ENCODE measurements around the gene UBE2S. TPM values are rescaled to one million over a fixed set of nuclear protein-coding genes. Genes with fewer than 3 reads are reported as not detected.
A peak's percentile ranks its signal among the peaks of the same experiment; 100 is the strongest.

The UBE2S gene
- total RNA-seq, 4 donors from 2014 or later = 8.0 to 16.2 (median 9.9) TPM

GRCh38 chr19:55386493-55386971, 21.1 kb downstream of the UBE2S start:
- Histone ChIP-seq H3K27ac (peak overlapping the region; percentile 79 to 97 (median 92)), H3K27me3 (no peaks in the 10 kb centered on the region), H3K9me3 (no peaks in the 10 kb centered on the region), H3K4me1 (peaks cover 0 to 68% (median 37%) of the 10 kb centered on the region in 4 donors), H3K36me3 (peaks cover 0 to 47% (median 12%) of the 10 kb centered on the region in 3 donors), H3K4me3 (peak overlapping the region; percentile 69 to 95 (median 92))
- 3 to 4% methylated on average over 18 to 32 of the region's 33 CpGs for WGBS, 2 donors
- TF ChIP-seq EP300 (IDR thresholded peaks at IDR 0.05) (no peak), CTCF (IDR thresholded peaks at IDR 0.05) (no peak), POLR2A (IDR thresholded peaks at IDR 0.05) (no peak)
- DNase-seq (ENCODE audit: low spot score in 2 of 2) = no peak

- peak; percentile 96 to 99 for DNase-seq (ENCODE audit: low spot score in 2 of 2)
- no peaks in the 10 kb centered on the region for H3K9me3 ChIP-seq
- H3K4me1 ChIP-seq = peaks cover 0 to 62% (median 37%) of the 10 kb centered on the region in 4 donors
- WGBS, 2 donors = 0 to 1% methylated on average over 43 to 59 of the region's 68 CpGs
- TF ChIP-seq EP300 (IDR thresholded peaks at IDR 0.05) = peak; percentile 88 to 100
- peak in 2 of 5 experiments; percentile 10 to 26 for TF ChIP-seq CTCF (IDR thresholded peaks at IDR 0.05)
- peak; percentile 96 for TF ChIP-seq POLR2A (IDR thresholded peaks at IDR 0.05)
- peak within 1 kb of the TSS; percentile 79 to 97 (median 92) for H3K27ac ChIP-seq
- peaks cover 0 to 41% (median 12%) of the 10 kb centered on the region in 3 donors for H3K36me3 ChIP-seq
- no peaks in the 10 kb centered on the region for H3K27me3 ChIP-seq
- peak within 1 kb of the TSS; percentile 69 to 95 (median 92) for H3K4me3 ChIP-seq
These were observed 21.7 kb downstream of the UBE2S start, which contains the start of gene RPL28 for GRCh38 chr19:55385724-55386492. RPL28 (plus strand) TSS chr19:55385932; CDS start chr19:55386358, 426 bp downstream.

GRCh38 chr19:55384920-55385723, 22.5 kb downstream of the UBE2S start:
- no peaks in the 10 kb centered on the region for H3K27me3 ChIP-seq
- no peaks in the 10 kb centered on the region for H3K9me3 ChIP-seq
- H3K36me3 ChIP-seq = peaks cover 0 to 33% (median 12%) of the 10 kb centered on the region in 3 donors
- peak overlapping the region; percentile 79 to 97 (median 92) for H3K27ac ChIP-seq
- peak overlapping the region; percentile 69 to 95 (median 92) for H3K4me3 ChIP-seq
- TF ChIP-seq CTCF (IDR thresholded peaks at IDR 0.05) (no peak), POLR2A (IDR thresholded peaks at IDR 0.05) (no peak), EP300 (IDR thresholded peaks at IDR 0.05) (no peak)
- 5 to 6% methylated on average over 32 to 34 of the region's 34 CpGs for WGBS, 2 donors
- DNase-seq (ENCODE audit: low spot score in 2 of 2) = peak; percentile 98 to 99
- H3K4me1 ChIP-seq = peaks cover 0 to 57% (median 37%) of the 10 kb centered on the region in 4 donors

- Histone ChIP-seq H3K4me1 (peaks cover 0 to 49% (median 37%) of the 10 kb centered on the region in 4 donors), H3K27ac (peak within 1 kb of the TSS; percentile 79 to 97 (median 92)), H3K4me3 (peak within 1 kb of the TSS; percentile 69 to 95 (median 92)), H3K27me3 (no peaks in the 10 kb centered on the region), H3K36me3 (peaks cover 0 to 25% (median 12%) of the 10 kb centered on the region in 3 donors), H3K9me3 (no peaks in the 10 kb centered on the region)
- TF ChIP-seq EP300 (IDR thresholded peaks at IDR 0.05) = no peak
- TF ChIP-seq CTCF (IDR thresholded peaks at IDR 0.05) = no peak
- TF ChIP-seq POLR2A (IDR thresholded peaks at IDR 0.05) = no peak
- DNase-seq (ENCODE audit: low spot score in 2 of 2) = peak in 1 of 2 donors; percentile 14
- 28 to 31% methylated on average over 25 to 27 of the region's 72 CpGs for WGBS, 2 donors
These were observed 23.3 kb downstream of the UBE2S start, which contains the start of gene TMEM238 for GRCh38 chr19:55384131-55384919. TMEM238 (minus strand) TSS chr19:55384292; CDS start chr19:55384259, 33 bp downstream.

Data from tibial nerve (tissue), 4 donors.